GM18907 (cell line): ENCODE data around the gene GPER1.
A peak's percentile ranks its signal among the peaks of the same experiment; 100 is the strongest.
"Not testable (repeated sequence)": the region's sequence is repeated elsewhere in the genome, so short reads cannot be mapped to it uniquely, and the experiment has no call there.

ENCODE experiments used
- ATAC-seq: cut with Tn5 transposase; IDR thresholded peaks from one replicate; pipeline ENCODE4 v1.9.1; 2021; ENCODE audit warnings: mild to moderate bottlenecking, moderate library complexity; ENCODE audit not compliant: unreplicated experiment

The GPER1 gene

DNA sequence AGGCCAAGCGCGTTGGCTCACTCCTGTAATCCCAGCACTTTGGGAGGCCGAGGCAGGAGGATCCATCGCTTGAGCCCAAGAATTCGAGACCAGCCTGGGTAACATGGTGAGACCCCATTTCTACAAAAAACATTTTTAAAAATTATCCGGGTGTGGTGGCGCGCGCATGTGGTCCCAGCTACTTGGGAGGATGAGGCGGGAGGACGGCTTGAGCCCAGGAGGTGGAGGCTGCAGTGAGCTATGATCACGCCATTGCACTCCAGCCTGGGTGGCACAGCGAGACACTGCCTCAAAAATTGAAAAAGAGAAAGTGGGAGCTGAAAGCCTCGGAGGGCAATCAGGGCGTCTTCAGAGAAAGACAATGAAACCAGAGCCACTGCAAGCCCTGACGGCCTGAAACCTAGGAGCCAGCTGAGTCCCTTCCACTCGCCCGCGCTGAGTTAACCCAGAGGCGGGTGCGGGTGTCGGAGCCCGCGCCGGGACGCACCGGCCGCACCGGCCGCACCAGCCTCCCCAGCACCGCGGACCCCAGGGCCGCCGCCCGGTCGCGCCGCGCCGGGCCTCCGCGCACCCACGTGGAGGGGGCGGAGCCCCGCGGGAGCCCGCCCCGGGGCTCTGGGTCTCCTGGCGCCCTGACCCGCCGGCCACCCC lies 49.7 kb downstream of the GPER1 start:
- peak; percentile 60 for ATAC-seq

DNA sequence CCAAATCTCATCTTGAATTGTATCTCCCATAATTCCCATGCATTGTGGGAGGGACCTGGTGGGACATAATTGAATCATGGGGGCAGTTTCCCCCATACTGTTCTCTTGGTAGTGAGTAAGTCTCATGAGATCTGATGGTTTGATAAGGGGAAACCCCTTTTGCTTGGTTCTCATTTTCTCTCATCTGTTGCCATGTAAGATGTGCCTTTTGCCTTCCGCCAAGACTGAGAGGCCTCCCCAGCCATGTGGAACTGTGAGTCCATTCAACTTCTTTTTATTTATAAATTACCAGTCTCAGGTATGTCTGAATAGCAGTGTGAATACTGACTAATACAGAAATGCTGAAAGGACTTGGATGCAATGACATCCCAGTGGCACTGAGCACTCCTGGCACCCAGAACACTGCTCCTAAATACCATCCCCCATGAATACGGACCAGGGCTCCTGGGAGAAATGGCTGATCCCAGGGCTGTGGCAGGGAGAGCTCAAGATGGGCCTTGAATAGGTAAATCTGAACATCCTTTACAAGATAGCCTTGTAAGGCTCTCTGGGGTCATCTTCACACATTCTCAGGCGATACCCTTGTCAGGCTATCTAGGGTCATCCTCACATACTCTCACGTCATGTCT lies 52.7 kb downstream of the GPER1 start:
- no peak for ATAC-seq

DNA sequence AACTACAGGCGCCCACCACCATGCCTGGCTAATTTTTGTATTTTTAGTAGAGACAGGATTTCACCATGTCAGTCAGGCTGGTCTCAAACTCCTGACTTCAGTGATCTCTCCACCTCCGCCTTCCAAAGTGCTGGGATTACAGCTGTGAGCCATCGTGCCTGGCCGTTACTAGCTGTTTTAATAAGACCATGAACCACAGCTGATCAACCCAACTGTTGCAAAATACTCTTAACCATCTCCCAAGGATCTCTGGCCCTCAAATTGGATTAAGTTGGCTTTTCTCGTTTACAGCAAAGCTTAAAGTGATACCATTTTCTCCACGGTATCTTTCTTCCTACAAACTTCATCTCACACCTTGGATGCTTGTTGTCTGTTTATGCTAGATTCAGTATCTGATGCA lies 53.7 kb downstream of the GPER1 start:
- ATAC-seq = no peak

DNA sequence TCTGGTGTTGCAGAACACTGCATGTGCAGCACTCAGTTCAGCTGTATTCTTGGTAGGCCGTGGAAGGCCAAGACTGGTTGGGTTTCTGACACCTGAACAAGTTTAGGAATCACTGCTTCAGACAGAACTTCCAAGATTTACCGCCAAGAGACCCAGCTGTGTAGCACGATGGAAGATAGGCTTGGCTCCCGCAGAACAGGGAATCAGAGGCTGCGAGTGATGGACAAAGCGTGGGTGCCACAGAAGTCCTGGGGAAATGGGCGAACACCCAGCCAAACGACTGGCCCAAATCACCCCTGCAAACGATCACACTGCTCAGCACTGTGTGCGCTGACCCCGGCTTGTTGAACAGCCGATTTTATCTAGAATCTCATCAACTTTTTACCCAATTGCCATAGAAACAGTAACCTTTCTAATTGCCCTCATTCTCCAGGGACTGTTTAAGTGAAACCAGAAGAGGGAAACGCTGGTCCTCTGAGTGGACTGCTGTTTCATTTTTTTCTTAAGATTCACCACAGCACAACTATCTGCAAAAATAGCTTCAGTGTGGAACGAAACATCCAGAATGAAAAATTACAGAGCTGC lies 54.2 kb downstream of the GPER1 start:
- no peak for ATAC-seq

GRCh38 chr7:1143031-1143430 lies 55.1 kb downstream of the GPER1 start:
- not testable (repeated sequence) for ATAC-seq
